ENCODE results near the gene BCAP29.

BCAP29 gene

GRCh38 chr7:107596881-107597581 is 17.0 kb downstream of the BCAP29 start:
- no peak overlapping the region for H3K27ac ChIP-seq
- no peaks in the 10 kb centered on the region for H3K27me3 ChIP-seq (replicated peaks)
- no peak overlapping the region for H3K4me3 ChIP-seq (ENCODE audit: low read depth, low read length)
- DNase-seq: no peak
- H3K36me3 ChIP-seq (replicated peaks): peaks cover 13% of the 10 kb centered on the region
- TF ChIP-seq CTCF (IDR thresholded peaks at IDR 0.05; ENCODE audit: low read depth, low read length, missing control alignments): no peak
- in situ Hi-C loops (cut with HindIII; ENCODE audit: low pct_ligation_motif_present, low sequenced_read_pairs): no loop called here

GRCh38 chr7:107597582-107597916 is 17.5 kb downstream of the BCAP29 start:
- no peak for TF ChIP-seq CTCF (IDR thresholded peaks at IDR 0.05; ENCODE audit: low read depth, low read length, missing control alignments)
- in situ Hi-C loops (cut with HindIII; ENCODE audit: low pct_ligation_motif_present, low sequenced_read_pairs): no loop called here
- no peak overlapping the region for H3K4me3 ChIP-seq (ENCODE audit: low read depth, low read length)
- H3K27ac ChIP-seq: no peak overlapping the region
- H3K27me3 ChIP-seq (replicated peaks): no peaks in the 10 kb centered on the region
- DNase-seq: no peak
- H3K36me3 ChIP-seq (replicated peaks): peaks cover 13% of the 10 kb centered on the region

DNA sequence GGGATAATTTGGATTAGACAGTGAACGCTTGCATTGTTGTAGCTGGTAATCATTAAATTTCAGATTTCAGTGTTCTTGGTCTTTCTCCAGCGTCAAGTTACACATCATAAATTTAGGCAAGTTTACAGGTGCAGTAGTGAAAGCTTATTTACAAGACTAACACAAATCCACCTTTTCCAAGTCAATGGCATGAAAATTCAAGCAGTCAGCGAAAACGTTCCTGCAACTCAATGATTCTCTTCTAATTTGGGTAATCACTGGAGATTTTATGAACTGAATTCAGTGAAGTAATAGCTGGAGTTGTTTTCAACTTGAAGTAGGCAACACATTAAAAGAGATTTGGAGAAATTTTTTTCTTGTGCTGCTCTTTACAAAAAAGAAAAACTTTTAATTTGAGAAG is 17.9 kb downstream of the BCAP29 start:
- Histone ChIP-seq H3K4me3 (ENCODE audit: low read depth, low read length) (no peak overlapping the region), H3K36me3 (replicated peaks) (peaks cover 13% of the 10 kb centered on the region), H3K27ac (no peak overlapping the region), H3K27me3 (replicated peaks) (no peaks in the 10 kb centered on the region)
- in situ Hi-C loops (cut with HindIII; ENCODE audit: low pct_ligation_motif_present, low sequenced_read_pairs): no loop called here
- TF ChIP-seq CTCF (IDR thresholded peaks at IDR 0.05; ENCODE audit: low read depth, low read length, missing control alignments): no peak
- no peak for DNase-seq

GRCh38 chr7:107599262-107599661 is 19.2 kb downstream of the BCAP29 start:
- Histone ChIP-seq H3K27me3 (replicated peaks) (no peaks in the 10 kb centered on the region), H3K27ac (no peak overlapping the region), H3K4me3 (ENCODE audit: low read depth, low read length) (no peak overlapping the region), H3K36me3 (replicated peaks) (peaks cover 15% of the 10 kb centered on the region)
- TF ChIP-seq CTCF (IDR thresholded peaks at IDR 0.05; ENCODE audit: low read depth, low read length, missing control alignments): no peak
- no peak for DNase-seq
- in situ Hi-C loops (cut with HindIII; ENCODE audit: low pct_ligation_motif_present, low sequenced_read_pairs): no loop called here

GRCh38 chr7:107600816-107601215 is 20.8 kb downstream of the BCAP29 start:
- Histone ChIP-seq H3K36me3 (replicated peaks) (peaks cover 15% of the 10 kb centered on the region), H3K27ac (no peak overlapping the region), H3K27me3 (replicated peaks) (no peaks in the 10 kb centered on the region), H3K4me3 (ENCODE audit: low read depth, low read length) (no peak overlapping the region)
- DNase-seq: no peak
- in situ Hi-C loops (cut with HindIII; ENCODE audit: low pct_ligation_motif_present, low sequenced_read_pairs): no loop called here
- no peak for TF ChIP-seq CTCF (IDR thresholded peaks at IDR 0.05; ENCODE audit: low read depth, low read length, missing control alignments)

DNA sequence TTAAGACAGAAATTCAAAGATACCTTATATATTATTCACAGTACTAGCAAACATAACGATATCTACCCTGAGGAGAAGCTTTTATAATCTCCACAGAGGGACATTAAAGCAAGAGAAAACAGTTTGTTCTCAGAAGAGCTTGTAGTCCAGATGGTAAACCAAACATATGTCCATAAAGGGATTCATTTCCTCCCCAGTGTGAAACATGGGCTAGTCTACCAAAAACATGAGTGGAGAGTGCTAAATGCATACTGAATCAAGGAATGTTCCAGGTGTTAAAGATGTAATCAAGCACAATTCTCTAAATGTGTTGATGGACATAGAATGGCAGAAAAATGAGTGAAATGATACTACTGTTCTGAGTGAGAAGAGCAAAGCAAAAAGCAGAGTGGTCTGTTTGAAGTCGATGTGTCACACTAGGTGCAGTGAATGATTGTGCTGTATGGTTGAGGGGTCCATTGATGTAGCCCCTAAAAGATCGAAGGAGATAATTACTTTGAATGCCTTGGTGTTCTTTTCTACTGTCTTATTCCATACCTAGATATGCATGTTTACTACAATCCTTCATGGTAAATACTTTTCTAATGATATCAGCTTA is 25.3 kb downstream of the BCAP29 start:
- DNase-seq: no peak
- in situ Hi-C loops (cut with HindIII; ENCODE audit: low pct_ligation_motif_present, low sequenced_read_pairs): no loop called here
- no peak for TF ChIP-seq CTCF (IDR thresholded peaks at IDR 0.05; ENCODE audit: low read depth, low read length, missing control alignments)

More for the DNA sequence above, 25.3 kb downstream of the BCAP29 start:
- no peaks in the 10 kb centered on the region for H3K27me3 ChIP-seq (replicated peaks)
- H3K27ac ChIP-seq: no peak overlapping the region
- H3K4me3 ChIP-seq (ENCODE audit: low read depth, low read length): no peak overlapping the region
- H3K36me3 ChIP-seq (replicated peaks): peaks cover 14% of the 10 kb centered on the region
